ENCODE data around the gene OPN1SW.

DNA sequence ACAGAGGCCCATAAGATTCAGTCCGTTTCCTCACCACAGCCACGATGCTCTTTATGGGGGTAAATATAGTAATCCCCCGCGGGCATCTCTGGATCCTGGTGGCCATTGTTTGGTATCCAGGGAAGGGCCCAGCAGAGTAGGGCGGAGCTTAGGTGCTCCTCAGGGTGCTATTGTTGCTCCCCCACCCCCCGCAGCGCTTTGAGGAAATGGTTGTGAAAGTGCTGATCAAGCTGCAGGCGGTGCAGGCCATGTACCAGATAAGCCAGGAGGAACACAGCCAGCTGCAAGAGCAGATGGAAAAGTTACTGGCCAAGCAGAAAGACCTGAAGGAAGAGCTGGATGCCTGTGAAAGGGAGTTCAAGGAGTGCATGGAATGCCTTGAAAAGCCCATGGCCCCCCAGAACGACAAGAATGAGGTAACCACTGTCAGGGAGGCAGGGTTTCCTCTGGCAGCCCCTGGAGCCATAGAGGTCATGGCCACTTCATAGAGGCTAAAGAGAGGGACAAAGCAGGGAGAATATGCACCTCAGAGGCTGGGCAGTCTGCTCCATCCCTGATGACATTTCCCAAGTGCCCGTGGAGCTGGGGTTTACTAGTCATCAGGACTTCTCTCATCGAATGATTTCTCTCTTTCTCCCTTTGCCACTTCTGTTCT, 37.0 kb upstream of the OPN1SW start:
- TF ChIP-seq POLR2A (IDR thresholded peaks at IDR 0.05; ENCODE audit: low read length) (no peak), GATA1 (IDR thresholded peaks at IDR 0.05; ENCODE audit: low read depth, low read length) (no peak)
